DMS153 treated with DMSO at 0.1 percent for 48 hours (cell line): ENCODE measurements around the gene PRR12.
A peak's percentile ranks its signal among the peaks of the same experiment; 100 is the strongest.

Source experiments
- DNase-seq: peaks from one replicate; lab custom pipeline; 2025; ENCODE audit not compliant: unreplicated experiment; lab: John Stamatoyannopoulos, UW

PRR12 gene

DNA sequence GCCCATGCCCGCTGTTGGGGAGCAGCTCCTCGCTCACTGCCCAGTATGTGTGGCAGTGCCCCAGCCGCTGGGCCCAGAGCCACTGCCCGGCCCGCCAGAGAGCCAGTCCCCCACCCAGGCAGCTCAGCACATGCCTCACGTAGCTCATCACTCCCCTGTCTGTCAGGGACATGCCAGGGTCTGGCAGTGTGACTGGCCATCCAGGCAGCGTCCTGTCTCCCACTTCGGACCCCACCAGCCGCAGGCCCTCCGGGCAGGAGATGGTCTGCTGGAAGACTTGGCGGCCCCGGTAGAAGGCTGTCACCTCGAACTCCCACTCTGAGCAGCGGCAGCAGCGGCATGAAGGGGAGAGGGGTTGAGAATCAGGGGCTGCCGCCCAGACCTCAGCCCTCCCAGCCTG, 71.0 kb downstream of the PRR12 start:
- DNase-seq, result no peak

DNA sequence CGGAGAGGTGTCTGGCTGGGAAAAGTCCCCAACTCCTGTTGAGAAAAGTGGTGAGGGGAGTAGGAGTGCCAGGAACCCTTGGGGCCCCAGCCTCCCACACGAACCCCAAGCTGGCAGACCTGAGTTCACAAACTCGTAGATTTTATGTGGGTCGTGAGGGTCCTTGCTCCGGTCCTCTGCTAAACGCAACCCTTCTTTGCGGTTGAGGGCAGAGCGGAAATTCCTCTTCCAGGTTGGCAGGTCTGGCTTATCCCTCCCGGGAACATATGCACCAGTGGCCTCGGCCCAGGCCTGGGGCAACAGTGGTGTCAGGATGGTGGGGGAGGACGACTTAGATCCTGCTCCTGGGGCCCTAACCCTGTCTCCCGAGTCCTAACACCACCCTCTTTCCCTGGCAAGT, 72.2 kb downstream of the PRR12 start:
- DNase-seq, result no peak

DNA sequence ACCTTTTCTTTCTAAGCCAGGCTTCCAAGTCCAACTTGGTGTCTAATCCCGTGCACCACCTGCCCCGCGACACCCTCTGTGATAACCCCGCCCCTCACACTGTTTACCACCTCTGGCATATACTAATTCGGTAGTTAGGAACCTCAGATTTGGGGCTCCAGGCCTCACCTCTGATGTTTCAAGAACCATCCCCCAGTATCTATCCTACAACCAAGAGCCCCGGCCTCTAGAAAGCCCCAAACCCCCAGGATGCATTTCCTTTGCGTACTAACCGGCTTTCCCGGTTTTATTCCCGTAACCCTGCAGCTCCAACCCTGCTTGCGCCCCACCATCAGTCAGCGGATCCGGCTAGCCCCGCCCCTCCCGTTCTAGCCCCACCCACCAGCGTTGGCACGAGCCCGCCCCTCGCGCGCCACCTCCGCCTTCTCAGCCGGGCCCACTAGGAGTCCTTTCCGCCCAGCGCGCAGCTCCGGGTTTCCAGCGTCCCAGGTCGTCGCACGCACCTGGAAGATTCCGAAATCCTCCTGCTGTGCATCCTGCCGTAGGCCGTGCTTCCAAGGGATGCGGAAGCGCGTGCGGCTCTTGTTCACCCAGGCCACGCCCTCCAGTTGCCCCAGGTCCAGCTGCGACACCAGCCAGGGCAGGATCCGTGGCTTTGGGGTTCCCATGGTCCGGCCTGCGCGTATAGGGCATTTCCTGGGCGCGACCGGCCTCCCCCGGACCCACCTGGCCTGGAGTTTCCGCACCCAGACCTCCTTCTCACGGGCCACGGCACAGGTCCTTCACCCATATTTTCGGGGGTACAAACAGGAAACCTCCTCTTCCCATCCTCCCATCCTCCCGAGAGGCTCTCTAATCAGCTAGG, 73.4 kb downstream of the PRR12 start:
- peak; percentile 75 for DNase-seq

DNA sequence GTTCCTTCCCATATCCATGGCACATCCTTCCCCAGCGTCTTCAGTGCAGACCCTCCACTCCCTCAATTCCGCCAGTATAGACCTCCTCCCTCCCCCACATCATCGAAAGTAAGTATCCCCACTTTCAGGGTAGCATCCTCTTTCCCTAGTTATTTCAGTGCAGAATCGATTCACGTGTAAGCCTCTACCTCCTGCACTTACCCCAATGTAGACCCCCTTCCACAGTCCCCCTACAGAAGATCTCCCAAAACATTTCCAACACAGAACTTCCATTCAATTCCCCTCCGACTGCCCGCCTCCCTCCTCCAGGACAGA, 74.0 kb downstream of the PRR12 start:
- no peak for DNase-seq

DNA sequence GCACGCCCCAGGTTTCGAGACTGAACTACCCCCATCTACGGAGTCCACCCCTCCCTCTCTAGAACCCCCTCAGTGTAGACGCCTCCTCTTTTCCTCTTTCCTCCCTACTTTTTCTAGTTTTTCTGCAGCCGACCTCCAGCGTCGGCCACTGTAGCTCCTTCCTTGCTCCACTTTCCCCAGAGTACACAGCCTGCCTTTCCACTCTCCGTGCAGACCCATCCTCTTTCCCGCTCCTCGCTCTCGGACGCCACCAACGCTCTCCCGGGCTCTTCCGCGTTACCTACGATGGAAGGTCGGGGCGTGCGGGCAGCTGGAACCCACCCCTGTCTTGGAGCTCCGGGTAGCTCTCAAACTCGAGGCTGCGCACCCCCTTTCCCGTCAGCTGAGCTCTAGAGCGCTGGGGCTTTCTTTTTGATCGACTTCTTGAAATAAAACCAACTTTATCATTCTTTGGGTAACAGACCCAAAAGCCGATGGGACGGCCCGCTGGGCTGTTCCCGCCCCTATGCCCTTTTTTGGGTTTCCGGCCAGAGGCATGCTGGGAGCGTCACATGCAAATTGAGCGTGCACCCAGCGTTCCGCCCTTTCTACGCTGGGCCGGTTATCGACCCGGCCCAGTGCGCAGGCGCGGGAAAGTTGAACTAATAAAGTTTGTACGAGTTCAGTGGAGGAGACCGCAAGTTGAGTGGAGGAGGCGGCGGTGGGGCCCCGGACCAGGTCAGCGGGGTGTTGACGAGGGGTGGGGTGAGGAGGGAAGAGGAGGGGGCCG, 74.6 kb downstream of the PRR12 start, which contains the start of the genes BCL2L12 and IRF3:
Gene BCL2L12, plus strand, starts transcription at position 583 of the 769 bp plus-strand sequence. CDS start 760 bp downstream, outside the sequence.
Gene IRF3, minus strand, starts transcription at position 507 of the 769 bp plus-strand sequence. CDS start 1,019 bp downstream, outside the sequence.
- DNase-seq, result peak; percentile 87

DNA sequence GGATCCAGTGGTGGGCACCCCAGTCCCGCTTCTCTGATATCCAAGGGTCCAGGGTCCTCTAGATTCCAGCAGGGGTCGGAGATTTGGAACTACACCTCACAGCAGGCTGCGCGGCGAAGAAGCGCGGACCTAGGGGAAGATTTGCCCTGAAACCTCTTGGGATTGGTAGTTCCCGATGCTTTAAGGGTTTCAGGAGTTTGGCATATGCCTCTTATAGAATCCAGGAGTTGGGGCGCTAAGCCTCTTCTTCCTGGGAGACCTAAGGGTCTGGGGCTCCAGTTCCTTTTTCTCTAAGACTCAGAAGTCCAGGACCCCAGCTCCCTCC, 75.1 kb downstream of the PRR12 start:
- DNase-seq, result no peak

DNA sequence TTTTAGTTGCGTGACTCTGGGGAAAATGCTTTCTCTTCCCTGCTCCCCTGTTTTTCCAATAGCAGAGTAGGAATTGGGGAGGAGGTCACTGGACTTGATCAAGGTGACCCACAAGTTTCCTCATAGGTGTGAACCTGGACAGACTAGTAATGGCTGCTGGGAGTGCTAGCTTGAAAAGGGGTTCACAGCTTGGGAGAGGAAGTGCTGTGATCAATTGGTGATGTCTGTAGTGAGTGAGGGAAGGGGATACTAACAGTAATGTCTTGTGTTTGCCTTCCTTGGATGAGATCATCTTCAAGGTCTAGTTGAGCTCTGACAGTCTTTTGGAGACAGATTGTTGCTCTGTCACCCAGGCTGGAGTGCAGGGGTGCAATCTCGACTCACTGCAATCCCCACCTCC, 76.5 kb downstream of the PRR12 start:
- DNase-seq, result no peak

DNA sequence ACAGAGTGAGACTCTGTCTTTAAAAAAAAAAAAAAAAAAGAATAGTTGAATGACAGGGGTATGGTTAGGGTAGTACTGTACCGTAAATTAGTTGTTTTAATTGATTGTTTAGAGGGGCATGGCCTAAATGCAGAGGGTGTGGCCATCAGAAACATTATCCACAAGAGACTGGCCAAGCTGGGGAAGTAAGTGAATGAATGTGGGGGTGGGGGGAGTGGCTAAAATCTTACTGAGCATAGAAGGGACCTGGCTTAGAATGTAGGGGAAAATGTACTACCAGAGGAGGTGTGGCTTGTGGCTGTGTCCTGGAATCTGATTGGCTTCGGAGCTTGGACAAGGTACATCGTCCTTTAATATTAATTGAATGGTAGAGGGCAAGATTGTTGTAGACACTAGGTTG, 78.5 kb downstream of the PRR12 start:
- no peak for DNase-seq

DNA sequence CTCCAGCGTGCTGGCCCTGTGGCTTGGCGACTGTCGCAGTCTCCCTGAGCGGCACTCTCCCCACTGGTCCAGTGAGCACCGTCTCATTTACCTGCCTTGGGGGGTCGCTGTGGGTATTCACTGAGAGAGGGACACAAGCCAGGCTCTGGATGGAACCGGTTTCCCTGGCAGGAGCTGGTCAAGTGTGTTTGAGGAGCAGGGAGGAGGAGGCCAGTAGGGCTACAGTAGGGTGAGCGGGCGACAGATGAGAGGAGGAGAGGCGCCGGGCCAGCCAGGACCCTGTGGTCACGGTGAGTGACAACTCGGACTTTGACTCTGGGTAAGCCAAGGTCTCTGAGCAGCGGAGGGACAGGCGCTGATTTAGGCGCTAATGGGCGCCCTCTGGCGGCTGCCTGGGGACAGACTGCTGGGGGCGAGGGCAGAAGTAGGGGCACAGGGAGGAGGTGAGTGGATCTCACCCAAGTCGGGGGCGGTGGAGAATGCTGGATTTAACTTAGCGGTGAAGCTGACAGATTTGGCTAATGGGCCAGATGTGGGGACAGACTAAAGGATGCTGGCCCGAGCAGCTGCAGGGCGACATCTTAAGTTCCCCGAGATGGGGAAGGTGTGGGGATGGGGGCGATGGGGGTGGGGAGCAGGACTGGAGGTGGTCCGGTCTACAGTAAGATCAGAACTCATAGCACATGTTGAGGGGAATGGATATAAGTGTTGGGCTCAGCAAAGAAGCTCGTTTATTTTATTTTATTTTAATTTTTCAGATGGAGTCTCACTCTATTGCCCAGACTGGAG, 81.3 kb downstream of the PRR12 start:
- DNase-seq, result peak; percentile 67
